ENCODE data around the gene SLC37A4.
A peak's percentile ranks its signal among the peaks of the same experiment; 100 is the strongest.
"Not testable (repeated sequence)": the region's sequence is repeated elsewhere in the genome, so short reads cannot be mapped to it uniquely, and the experiment has no call there.

The SLC37A4 gene

GRCh38 chr11:119030329-119031047 lies at the start of gene SLC37A4:
Gene SLC37A4, minus strand, starts transcription at chr11:119030877.
- DNase-seq: peak; percentile 99

- DNase-seq: no peak
Measured at GRCh38 chr11:119078675-119079420, 48.2 kb upstream of the SLC37A4 start.

- no peak for DNase-seq
Measured at GRCh38 chr11:119077839-119078238, 47.2 kb upstream of the SLC37A4 start.

- DNase-seq: peak; percentile 99
Measured at GRCh38 chr11:119067371-119068222, 36.9 kb upstream of the SLC37A4 start, which contains the start of gene VPS11. Gene VPS11, plus strand, starts transcription at chr11:119067818. Its CDS starts 6 bp downstream, at chr11:119067824.

- DNase-seq: peak; percentile 85
Measured at GRCh38 chr11:119065369-119065768, 34.7 kb upstream of the SLC37A4 start.

- peak; percentile 48 for DNase-seq
Measured at GRCh38 chr11:119062779-119063178, 32.1 kb upstream of the SLC37A4 start.

GRCh38 chr11:119061256-119061655 lies 30.6 kb upstream of the SLC37A4 start:
- DNase-seq: no peak

- not testable (repeated sequence) for DNase-seq
Measured at GRCh38 chr11:119059128-119059527, 28.5 kb upstream of the SLC37A4 start.

GRCh38 chr11:119057000-119057769 lies 26.5 kb upstream of the SLC37A4 start, which contains the start of gene HYOU1:
Gene HYOU1, minus strand, starts transcription at chr11:119057205. Its CDS starts 1,045 bp downstream, at chr11:119056160.
- peak; percentile 99 for DNase-seq

- DNase-seq: no peak
Measured at GRCh38 chr11:119056421-119056999, 25.8 kb upstream of the SLC37A4 start.

- DNase-seq: peak; percentile 83
Measured at GRCh38 chr11:119055901-119056300, 25.2 kb upstream of the SLC37A4 start.

- no peak for DNase-seq
Measured at GRCh38 chr11:119054418-119054817, 23.7 kb upstream of the SLC37A4 start.

GRCh38 chr11:119052163-119052814 lies 21.6 kb upstream of the SLC37A4 start:
- DNase-seq: no peak

GRCh38 chr11:119051440-119052162 lies 20.9 kb upstream of the SLC37A4 start:
- DNase-seq: no peak

GRCh38 chr11:119049081-119049480 lies 18.4 kb upstream of the SLC37A4 start:
- no peak for DNase-seq

- DNase-seq: no peak
Measured at GRCh38 chr11:119048644-119049043, 18.0 kb upstream of the SLC37A4 start.

- no peak for DNase-seq
Measured at GRCh38 chr11:119047205-119047604, 16.5 kb upstream of the SLC37A4 start.

- no peak for DNase-seq
Measured at GRCh38 chr11:119046489-119046888, 15.8 kb upstream of the SLC37A4 start.

- DNase-seq: no peak
Measured at GRCh38 chr11:119044708-119045107, 14.0 kb upstream of the SLC37A4 start.

- no peak for DNase-seq
Measured at GRCh38 chr11:119042927-119043326, 12.2 kb upstream of the SLC37A4 start.

Measured in hematopoietic multipotent progenitor cell treated with erythropoietin and hydrocortisone succinate and interleukin-3 and kit ligand, for 4 days (in vitro differentiated cells).